H7 (cell line): ENCODE data around the gene EPN2. TPM values are rescaled to one million over a fixed set of nuclear protein-coding genes. Genes with fewer than 3 reads are reported as not detected.

Experiments
- DNase-seq: peaks from one replicate; pipeline ENCODE4 v3.0.0; 2012
- H3K27me3 ChIP-seq: 2 replicates; pipeline ENCODE4 v1.6.0; 2011; ENCODE audit warnings: mild to moderate bottlenecking, low read length; ENCODE audit not compliant: control insufficient read depth, insufficient read depth
- H3K36me3 ChIP-seq: replicated peaks from 2 replicates; pipeline ENCODE4 v1.5.1; 2011; ENCODE audit warnings: low read length; ENCODE audit not compliant: control insufficient read depth, insufficient read depth
- H3K4me3 ChIP-seq: 2 replicates; pipeline ENCODE4 v1.5.1; 2011; ENCODE audit warnings: low read depth, mild to moderate bottlenecking, control low read depth, low read length, moderate library complexity; ENCODE audit not compliant: insufficient read depth
- total RNA-seq: library from RNA; depleted of rRNA; stranded (reverse); fragments of >200 nt; shearing (Covaris generic); gene quantifications from 2 replicates; pipeline ENCODE4 v1.2.3, GENCODE V29; 2014

EPN2 gene
- total RNA-seq, 1 experiment from 2014 or later, result 23.7 TPM

DNA sequence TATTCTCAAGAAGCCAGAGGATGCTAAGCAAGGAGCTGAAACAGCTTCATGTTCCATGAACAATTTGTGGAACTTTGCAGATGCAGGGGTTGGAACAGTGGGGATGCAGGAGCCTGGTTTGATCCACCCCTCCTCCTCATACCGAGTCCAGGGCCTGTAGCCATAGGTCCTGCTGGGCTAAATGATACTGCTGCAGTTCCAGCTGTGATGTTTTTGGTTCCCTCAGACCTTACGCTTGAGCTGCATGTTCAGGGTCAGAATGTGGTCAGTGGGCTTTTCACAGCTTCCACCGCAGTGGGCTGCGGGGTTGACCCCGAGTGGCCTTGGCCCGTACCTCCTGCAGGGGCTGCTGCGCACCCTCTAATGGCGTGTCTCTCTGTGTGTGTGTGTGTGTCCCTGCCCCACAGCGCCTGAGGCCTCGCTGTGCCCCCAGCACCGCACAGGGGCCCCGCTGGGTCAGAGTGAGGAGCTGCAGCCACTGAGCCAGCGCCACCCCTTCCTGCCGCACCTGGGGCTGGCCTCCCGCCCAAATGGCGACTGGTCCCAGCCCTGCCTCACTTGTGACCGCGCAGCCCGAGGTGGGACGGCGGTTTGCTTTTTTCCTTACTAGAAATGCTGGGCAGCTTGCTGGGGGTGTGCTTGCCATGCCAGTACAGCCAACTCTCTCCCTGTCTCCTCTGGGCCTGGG lies 48.2 kb downstream of the EPN2 start:
- DNase-seq, result peak; percentile 67

DNA sequence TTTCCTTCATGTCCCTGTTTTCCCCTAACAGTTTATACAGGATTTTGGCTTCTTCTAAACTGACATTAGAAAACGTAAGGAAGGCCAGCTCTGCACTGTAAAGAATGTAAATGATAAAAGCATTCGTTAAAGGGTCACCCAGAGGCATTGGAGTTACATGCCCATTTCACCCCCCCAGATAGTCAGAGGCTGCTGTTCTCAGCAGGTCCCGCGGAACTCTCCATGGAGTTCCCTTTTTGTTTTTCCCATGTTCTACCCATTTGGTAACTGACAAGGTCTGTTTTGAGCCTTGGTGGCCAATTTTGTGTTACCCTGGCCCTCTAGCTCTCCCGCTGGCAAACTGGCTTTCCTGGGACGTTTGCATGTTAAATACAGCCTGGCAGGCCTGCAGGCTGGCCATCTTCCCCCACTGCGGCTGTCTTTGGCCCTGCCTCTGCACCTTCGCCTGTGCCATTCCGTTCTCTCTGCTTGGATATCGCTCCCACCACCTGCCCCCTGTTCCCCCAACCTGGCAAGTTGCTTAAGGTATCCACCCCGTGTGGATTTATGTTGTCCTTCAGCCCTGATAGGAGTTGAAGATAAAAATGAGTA lies 49.7 kb downstream of the EPN2 start:
- H3K36me3 ChIP-seq, result peaks cover 2% of the 10 kb centered on the region
- DNase-seq, result peak; percentile 69
- H3K4me3 ChIP-seq, result no peak overlapping the region
- no peaks in the 10 kb centered on the region for H3K27me3 ChIP-seq

More for the DNA sequence above, 48.2 kb downstream of the EPN2 start:
- H3K4me3 ChIP-seq, result no peak overlapping the region
- H3K27me3 ChIP-seq, result no peaks in the 10 kb centered on the region
- peaks cover 2% of the 10 kb centered on the region for H3K36me3 ChIP-seq

DNA sequence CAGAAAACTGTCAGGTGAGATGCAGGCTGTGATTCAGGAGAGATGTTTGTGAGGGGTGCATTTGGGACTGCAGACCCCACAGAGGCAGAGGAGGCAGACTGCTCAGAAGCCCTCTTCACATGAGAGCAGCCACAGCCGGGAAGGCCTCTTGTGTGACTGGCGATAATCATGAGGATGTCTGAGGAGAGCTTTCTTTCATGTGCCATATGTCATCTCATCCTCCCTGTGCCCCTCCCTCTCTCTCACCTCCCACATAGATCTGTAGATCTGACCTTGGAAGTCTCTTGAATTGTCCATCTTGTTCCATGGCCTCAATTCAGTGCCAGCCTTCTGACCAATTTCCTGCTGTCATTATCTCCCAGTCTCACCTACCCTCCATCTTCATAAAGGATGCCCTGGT lies 50.5 kb downstream of the EPN2 start:
- Histone ChIP-seq H3K4me3 (no peak overlapping the region), H3K27me3 (no peaks in the 10 kb centered on the region), H3K36me3 (peaks cover 2% of the 10 kb centered on the region)
- no peak for DNase-seq

DNA sequence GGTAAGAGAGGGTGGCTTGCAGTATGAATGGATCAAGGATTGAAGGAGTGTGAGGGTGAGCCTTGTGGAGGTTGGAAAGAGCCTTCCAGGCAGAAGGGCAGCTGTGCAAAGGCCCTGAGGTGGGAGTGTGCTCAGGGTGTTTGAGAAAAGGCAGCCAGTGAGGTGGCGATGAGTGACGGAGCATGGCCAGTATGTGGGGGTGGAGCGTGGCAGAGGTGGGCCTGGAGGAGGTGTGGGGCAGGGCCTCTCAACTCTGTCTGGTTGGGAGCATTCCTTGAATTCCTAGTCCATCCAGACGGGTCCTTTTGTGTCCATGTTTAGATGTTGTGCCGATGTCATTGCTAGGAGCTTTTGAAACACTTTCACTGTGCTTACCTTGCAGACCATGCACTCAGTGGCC lies 51.3 kb downstream of the EPN2 start:
- DNase-seq, result peak; percentile 85
- H3K27me3 ChIP-seq, result no peaks in the 10 kb centered on the region
- no peaks in the 10 kb centered on the region; the same call in none of the 2 replicates for H3K36me3 ChIP-seq
- no peak overlapping the region for H3K4me3 ChIP-seq

DNA sequence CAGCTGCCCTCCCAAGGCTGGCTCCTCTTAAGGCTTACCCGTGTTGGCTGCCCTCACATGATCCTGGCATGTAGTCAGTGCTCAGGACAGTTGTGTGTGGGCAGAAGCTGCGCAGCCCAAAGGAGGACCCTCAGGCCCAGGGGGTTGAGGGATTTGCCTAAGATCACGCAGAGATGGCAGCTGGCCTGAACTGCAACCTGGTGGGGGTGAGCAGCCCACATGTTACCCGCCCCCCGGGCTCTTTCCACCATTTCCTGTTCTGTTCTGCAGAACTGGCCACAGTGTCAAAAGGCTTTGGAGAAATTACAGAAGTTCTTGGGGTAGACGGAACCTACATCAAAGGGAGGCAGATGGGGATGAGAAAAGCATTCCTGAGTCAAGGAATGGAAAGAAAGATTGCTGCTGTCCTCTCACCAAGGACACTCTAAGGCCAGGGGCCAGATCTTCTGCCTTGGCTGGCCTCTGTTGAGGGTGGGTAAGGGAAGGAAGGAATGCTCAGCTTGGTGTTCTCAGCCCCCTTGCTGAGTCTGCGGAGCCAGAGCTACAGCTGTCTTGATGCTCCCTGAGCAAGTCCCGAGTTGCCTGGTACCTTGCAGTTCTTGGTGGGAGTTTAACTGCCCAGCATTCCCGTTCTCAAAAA lies 53.0 kb downstream of the EPN2 start:
- H3K36me3 ChIP-seq, result no peaks in the 10 kb centered on the region; the same call in none of the 2 replicates
- H3K27me3 ChIP-seq, result no peaks in the 10 kb centered on the region
- H3K4me3 ChIP-seq, result no peak overlapping the region
- DNase-seq, result peak; percentile 62

DNA sequence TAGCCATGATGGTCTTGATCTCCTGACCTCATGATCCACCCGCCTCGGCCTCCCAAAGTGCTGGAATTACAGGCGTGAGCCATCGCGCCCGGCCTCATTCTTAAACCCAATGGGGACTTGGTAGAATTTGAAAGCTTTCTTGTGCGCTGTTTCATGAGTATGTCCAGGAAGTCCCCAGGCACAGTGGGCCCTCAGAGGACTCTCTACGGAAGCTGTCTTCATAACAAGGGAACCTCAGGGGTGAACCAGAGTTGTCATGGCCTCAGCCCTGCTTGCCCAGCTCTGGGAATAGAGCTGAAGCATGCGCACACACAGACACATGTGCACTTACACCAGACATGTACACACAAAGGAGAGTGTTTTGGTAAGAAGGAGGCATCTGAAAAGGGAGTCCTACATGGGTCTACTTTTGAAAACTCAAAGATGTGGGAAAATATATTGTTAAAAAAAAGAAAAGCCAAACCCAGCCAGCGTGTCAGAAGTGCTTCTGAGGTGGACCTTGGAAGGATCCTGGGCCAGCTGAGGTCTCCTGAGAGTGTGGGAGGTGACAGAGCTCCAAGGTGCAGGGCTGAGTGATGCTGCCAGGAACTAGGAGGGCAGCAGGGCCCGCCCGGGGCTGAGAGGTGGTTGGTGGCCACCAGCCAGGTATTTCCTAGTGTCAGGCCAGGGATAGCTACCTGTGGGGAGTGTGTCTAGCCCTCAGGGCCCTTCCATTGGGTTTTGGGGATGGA lies 54.6 kb downstream of the EPN2 start:
- Histone ChIP-seq H3K27me3 (no peaks in the 10 kb centered on the region), H3K4me3 (no peak overlapping the region), H3K36me3 (no peaks in the 10 kb centered on the region; the same call in none of the 2 replicates)
- no peak for DNase-seq

DNA sequence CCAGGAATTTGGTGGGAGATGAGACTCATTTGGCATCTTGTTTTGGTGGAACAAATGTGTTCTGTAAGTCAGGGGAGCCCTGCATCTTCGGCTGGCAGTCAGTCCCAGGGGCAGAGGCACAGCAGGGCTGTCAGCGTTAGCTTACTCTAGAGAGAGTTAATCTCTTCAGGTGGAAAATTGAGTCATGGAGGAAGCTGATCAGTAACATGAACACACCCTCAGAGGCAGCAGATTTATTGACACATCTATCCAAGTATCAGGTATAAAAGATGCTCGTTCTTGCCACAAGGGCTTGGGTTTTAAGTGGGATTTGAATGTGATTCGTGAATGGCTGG lies 55.2 kb downstream of the EPN2 start:
- DNase-seq, result no peak
- Histone ChIP-seq H3K27me3 (no peaks in the 10 kb centered on the region), H3K4me3 (no peak overlapping the region), H3K36me3 (no peaks in the 10 kb centered on the region; the same call in none of the 2 replicates)

DNA sequence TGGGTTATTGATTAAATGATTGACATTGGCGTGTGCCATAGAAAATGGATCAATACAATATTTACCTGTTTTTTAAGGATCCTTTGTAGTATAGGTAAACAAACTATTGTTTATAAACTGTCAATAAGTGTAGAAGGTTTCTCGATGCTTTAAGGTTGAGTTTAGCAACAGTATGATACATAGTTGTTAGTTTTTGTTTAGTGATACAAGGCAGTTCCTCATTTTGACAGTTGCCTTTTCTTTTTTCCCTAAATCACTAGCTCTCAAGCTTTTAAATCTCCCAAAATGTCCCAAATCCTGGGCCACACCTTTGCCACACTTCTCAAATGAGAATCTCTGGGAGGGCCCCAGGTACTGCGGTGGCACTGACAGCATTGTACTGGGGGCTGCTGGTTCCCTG lies 57.3 kb downstream of the EPN2 start:
- Histone ChIP-seq H3K4me3 (no peak overlapping the region), H3K27me3 (no peaks in the 10 kb centered on the region), H3K36me3 (no peaks in the 10 kb centered on the region)
- DNase-seq, result no peak

DNA sequence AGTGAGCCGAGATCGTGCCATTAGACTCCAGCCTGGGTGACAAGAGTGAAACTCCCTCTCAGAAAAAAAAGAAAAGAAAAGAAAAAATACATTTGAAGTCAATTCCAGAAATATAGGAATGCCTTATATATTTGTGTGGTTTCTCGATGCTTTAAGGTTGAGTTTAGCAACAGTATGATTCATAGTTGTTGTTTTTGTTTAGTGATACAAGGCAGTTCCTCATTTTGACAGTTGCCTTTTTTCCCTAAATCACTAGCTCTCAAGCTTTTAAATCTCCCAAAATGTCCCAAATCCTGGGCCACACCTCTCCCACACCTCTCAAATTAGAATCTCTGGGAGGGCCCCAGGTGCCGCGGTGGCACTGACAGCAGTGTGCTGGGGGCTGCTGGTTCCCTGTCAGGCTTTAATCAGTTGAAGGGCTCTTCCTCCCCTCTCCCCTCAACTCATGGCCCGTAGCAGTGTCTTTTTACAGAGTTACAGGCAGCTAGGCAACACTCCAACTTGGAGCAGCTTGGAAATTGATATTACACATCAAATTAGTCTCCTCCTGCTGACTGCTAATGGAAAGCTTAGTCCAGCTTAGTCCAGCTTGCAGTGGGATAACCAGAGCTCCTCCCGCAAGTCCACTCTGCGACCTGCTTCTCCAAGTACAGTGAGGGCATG lies 58.4 kb downstream of the EPN2 start:
- H3K4me3 ChIP-seq, result no peak overlapping the region
- DNase-seq, result no peak
- H3K27me3 ChIP-seq, result no peaks in the 10 kb centered on the region
- no peaks in the 10 kb centered on the region for H3K36me3 ChIP-seq

DNA sequence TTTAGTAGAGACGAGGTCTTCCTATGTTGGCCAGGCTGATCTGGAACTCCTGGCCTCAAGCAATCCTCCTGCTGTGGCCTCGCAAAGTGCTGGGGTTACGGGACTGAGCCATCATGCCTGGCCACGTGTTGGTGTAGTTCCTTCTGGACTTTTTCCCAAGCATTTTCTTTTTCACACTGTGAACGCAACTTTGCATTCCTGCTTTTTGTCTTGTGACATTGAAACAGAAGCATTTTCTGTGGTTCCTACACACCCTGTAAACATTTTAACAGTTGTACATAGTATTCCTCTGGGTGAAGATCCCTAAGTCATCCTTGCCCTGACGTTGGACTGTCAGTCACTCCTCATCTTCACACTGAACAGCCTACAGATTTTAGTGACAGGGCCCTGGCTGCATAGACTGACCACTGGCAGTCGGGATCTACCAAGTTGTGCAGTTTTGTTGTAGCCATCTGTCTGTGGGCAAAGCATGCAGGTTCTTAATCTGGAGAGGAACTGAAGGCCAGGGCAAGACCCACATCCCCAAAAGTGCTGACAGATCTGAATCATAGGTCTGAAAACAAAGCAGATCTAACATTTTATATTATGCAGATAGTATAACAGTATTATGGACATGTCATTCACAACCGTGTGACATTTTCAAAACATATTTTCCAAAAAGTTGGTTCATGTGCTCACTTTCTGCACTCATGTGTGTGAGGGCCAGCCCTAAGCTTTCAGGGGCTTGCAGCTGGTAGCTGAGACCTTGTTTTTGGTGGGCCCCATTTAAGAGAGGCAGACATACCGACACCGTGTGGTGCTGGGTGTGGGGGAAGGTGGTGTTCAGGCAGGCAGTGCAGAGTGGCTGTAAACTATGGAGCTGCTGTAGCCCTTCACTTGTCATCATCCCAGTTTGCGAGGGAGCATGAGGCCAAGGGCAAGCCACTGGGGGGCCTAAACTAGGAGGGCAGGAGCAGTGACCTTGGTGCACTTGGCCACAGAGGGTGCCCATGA lies 59.9 kb downstream of the EPN2 start:
- no peak for DNase-seq
- H3K4me3 ChIP-seq, result no peak overlapping the region
- no peaks in the 10 kb centered on the region for H3K36me3 ChIP-seq
- H3K27me3 ChIP-seq, result no peaks in the 10 kb centered on the region

DNA sequence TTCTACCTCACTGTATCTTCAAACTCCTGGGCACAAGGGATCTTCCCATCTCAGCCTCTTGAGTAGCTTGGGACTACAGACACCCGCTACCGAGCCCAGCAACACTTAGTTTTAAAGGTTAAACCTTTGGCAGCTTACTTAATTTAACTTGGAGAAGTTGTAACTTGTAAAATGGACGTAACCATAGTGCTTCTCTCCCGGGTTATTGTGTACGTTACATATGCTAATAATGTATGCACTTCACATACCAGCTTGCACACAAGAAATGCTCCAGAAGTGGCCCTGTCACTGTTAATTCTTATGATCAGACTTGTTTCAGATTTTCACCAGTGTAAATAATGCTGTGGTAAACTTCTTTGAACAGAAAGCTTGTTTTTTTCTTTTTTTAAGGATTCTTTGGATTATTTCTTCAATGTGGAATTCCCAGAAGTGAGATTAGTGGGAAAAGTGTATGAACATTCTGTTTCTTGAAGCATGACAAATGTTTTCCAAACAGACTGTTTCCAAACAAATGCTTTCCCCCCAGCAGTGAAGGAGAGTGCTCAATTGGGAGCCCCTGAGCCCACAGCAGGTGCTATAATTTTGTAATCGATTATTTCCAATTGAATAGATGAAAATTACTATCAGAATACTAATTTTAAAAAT lies 61.5 kb downstream of the EPN2 start:
- H3K36me3 ChIP-seq, result no peaks in the 10 kb centered on the region; the same call in 1 of the 2 replicates
- H3K4me3 ChIP-seq, result no peak overlapping the region
- H3K27me3 ChIP-seq, result no peaks in the 10 kb centered on the region
- no peak for DNase-seq

DNA sequence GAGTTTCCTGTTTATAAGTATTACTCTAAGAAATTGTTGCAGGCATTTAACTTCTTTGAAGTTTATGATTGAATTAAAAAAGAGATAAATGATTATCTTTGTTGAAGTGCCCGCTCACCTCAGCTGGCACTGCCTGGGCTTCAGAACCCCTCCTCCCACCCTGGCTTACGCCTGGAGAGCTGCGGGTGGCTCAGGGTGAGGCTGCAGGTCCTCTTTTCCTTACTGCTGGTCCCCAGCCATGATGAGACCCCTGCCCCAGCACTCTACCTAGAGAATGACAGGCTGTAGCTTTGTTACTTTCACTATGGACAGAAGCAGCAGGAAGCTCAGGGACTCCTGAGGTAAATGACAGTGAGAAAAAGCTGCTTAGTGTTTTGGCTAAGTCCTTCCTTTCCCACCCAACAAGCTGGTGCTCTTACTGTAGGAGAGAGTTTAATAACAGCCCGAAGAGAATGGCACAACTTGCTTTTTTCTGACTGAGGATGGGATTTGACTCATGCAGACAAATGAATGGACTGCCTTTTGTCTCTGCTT lies 62.1 kb downstream of the EPN2 start:
- Histone ChIP-seq H3K4me3 (no peak overlapping the region), H3K36me3 (no peaks in the 10 kb centered on the region; the same call in 1 of the 2 replicates), H3K27me3 (no peaks in the 10 kb centered on the region)
- no peak for DNase-seq

DNA sequence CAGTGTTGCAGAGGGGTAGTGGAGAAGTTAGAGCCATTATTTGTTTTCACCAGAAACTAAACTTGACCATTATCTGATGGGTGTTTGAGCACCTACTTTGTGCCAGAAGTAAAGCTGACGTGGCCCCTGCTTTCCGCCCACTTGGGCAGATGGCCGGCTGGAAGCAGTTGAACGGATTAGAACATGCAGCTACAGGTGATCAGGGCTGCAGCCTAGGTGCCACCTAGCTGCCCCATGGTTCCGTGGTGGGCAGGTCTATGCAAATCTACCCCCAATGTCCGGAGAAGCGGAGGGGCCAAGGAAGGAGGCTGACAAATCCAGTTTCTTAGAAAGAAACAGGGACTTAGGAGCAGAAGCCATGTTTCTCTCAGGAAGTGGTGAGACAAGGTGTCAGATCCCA lies 62.7 kb downstream of the EPN2 start:
- Histone ChIP-seq H3K36me3 (peaks cover 3% of the 10 kb centered on the region; the same call in 1 of the 2 replicates), H3K27me3 (no peaks in the 10 kb centered on the region), H3K4me3 (no peak overlapping the region)
- no peak for DNase-seq
